Activated T-cell treated with anti-CD3 and anti-CD28 coated beads, Interleukin-2, amount 50 U/mL, for 1 hour (primary cell): ENCODE measurements around the gene AKR1C2.
"Not testable (repeated sequence)": the region's sequence is repeated elsewhere in the genome, so short reads cannot be mapped to it uniquely, and the experiment has no call there.

ENCODE experiments used
- DNase-seq: peaks from one replicate; pipeline ENCODE4 v3.0.0-alpha.2; 2020

AKR1C2 gene

DNA sequence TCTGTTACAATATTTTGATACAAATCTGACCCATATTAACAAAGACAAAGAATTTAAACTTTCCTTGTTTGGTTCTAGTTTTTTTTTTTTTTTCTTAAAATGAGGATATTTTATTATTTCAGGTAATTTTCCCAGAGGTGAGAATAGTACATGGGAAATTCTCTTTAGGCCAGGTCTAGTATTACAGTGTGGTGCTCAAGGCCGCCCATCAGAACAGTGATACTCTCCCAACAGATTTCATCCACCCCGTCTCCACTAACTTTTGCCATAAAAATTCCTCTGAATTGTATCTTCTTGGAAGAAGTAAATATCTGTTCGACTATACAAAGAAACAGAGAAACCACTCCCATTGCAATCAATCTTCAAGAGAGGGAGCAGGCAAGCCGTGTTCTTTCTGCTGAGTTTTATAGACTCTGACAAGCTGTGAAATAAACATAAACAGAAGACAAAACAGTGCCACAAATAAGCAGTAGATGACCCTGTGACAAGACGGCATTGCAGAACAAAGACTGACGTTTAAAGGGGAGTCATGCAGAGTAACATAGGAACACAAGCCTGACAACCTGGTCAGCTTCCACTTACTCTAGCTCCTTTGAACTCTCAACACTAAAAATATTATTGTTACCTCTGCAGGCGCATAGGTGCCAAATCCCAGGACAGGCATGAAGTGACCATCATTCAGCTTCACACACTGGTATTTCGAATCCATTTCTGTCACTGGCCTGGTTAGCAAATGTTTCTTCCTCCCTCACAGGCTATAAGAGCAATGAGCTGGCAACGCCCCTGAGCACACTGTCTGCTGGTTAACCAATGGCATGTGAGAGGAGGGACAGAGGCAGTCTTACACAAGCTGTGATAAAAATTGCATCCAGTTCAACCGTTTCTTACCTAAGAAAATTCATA is at the start of gene AKR1C2:
Gene AKR1C2 (minus strand): TSS at position 731 of the 903 bp plus-strand sequence. CDS start 22 bp downstream, at position 709.
- not testable (repeated sequence) for DNase-seq

DNA sequence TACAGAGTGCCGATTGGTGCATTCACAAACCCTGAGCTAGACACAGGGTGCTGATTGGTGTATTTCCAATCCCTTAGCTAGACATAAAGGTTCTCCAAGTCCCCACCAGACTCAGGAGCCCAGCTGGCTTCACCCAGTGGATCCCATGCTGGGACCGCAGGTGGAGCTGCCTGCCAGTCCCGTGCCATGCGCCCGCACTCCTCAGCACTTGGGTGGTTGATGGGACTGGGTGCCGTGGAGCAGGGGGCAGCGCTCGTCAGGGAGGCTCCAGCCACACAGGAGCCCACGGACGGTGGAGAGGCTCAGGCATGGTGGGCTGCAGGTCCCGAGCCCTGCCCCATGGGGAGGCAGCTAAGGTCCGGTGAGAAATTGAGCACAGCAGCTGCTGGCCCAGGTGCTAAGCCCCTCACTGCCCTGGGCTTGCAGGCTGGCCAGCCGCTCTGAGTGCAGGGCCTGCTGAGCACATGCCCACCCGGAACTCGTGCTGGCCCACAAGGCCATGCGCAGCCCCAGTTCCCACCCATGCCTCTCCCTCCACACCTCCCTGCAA is 49.4 kb upstream of the AKR1C2 start:
- not testable (repeated sequence) for DNase-seq

DNA sequence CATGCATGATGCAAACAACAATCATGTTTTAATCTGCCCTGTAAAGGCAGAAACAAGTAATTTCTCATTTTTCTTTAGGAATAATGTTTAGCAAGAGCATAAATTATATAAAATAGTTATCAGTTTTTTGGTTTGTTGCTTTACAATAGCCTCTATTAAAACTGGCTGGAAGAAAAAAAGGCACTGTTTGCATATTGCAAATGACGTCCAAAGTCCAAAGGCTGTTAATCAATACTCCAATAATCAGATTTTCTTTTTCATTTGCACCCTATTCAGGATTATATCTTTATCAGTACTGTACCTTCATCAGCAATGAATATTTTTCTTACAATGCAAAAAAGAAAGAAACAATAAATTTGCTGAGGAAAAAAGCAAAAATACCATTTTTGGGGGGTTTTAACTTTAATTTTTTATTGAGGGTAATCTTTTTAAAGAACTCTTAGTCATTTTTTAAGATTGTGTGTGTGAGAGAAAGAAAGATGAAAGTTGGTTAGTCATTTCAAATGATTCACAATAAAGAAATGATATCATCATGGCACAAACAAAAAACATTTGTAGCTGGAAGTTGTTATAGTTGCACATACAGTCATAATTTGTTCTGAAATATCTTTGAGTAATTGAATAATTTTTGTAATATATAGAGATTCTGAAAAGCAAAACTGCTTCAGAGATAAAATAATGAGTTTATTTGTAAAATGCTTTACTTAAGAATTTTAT is 44.4 kb upstream of the AKR1C2 start:
- DNase-seq, result no peak

DNA sequence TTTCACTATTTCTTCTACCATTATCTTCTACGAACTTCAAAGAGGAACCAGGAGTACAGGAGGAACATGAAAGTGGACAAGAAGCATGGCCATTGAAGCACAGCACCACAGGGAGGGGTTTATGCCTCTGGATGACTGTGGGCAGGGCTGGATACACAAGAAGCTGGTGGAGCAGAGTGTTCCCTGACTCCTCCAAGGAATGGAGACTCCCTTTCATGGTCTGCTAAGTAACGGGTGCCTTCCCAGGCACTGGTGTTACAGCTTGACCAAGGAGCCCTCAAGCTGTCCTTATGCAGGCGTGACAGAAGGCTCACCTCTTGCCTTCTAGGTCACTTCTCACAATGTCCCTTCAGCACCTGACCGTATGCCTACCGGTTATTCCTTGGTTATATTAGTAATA is 43.4 kb upstream of the AKR1C2 start:
- DNase-seq, result not testable (repeated sequence)

DNA sequence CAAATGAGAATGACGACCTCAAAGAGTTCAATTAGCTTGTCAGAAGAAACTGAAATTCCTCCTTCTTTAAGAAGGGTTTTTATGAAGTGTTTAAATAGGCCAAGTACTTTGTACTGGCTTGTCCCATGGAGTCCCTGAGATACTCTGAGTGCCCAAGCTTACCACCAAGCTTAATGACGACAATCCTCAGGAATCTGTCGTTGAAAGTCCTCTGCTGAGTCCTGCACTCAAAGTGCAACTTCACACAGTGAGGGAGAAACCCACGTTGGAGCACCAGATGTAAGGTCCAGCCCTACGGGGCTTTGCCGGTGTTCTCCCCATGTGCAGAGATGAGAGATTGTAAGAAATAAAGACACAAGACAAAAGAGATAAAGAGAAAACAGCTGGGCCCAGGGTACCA is 42.8 kb upstream of the AKR1C2 start:
- DNase-seq, result no peak

DNA sequence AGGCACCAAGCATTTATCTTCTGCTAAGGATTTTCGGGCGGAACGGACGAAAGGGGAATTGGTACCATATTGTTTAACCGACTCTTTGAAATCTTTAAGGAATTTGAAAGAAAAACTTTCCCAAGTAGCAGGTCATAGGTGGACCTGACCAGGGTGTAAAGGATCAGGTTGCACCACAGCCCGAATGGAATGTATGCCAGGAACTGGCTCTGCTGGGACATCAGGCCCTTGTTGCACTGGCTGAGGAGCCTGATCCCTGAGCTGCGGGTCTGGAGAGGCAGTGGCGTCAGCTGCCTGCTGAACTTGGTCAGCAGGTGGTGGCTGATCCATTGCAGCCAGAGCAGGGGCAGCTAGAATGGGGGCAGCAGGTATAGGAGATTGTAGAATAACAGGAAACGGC is 41.4 kb upstream of the AKR1C2 start:
- DNase-seq, result no peak

DNA sequence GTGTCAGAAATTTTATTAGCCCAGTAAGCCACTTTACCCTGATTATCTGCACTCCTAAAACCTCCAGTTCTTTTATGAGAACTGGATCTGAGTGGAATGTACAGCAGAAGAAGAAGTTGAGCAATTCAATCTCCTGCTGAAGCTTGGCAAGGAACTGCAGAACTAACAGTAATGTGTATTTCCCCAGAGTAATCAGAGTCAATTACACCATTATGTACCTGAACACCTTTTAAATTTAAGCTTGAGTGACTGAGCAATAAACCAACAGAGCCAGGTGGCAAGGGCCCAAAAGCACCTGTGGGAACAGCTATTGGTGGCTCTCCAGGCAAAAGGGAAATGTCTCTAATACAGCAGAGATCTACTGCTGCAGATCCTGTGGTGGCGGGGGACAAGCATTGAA is 40.1 kb upstream of the AKR1C2 start:
- DNase-seq, result no peak

DNA sequence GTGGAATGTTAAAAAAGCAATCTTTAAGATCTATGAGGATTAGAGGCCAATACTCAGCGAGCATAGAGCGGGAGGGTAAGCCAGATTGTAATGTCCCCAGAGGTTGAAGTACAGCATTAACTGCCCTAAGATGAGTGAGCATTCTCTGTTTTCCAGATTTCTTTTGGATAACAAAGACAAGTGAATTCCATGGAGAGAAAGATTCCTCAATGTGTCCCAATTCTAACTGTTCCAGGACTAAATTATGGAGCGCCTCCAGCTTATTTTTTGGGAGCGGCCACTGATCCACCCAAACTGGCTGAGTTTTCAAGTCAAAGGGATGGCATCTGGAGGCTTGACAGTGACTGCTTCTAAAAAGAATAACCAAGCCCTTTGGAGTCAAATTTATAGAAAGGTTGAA is 39.3 kb upstream of the AKR1C2 start:
- DNase-seq, result no peak

DNA sequence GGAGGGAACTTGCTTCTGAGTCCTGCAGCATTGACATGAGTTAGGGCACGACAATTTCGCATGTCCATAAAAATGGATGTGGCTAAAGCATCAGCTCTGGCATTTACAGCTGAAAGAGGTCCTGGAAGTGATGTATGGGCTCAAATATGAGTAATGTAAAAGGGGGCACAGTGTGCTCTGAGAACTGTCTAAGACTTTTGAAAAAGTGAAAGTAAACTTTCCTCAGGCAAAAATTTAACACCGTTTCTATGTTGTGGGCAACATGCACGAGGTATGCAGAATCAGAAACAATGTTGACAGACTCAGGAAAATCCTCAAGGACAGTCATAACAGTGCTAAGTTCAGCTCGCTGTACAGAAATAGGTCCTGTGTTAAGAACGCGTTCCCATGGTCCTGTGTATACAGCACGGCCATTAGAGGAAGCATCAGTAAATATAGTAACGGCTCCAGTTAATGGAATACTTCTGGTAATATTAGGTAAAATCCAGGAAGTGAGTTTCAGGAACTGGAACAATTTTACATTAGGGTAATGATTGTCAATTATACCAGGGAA is 37.9 kb upstream of the AKR1C2 start:
- no peak for DNase-seq

DNA sequence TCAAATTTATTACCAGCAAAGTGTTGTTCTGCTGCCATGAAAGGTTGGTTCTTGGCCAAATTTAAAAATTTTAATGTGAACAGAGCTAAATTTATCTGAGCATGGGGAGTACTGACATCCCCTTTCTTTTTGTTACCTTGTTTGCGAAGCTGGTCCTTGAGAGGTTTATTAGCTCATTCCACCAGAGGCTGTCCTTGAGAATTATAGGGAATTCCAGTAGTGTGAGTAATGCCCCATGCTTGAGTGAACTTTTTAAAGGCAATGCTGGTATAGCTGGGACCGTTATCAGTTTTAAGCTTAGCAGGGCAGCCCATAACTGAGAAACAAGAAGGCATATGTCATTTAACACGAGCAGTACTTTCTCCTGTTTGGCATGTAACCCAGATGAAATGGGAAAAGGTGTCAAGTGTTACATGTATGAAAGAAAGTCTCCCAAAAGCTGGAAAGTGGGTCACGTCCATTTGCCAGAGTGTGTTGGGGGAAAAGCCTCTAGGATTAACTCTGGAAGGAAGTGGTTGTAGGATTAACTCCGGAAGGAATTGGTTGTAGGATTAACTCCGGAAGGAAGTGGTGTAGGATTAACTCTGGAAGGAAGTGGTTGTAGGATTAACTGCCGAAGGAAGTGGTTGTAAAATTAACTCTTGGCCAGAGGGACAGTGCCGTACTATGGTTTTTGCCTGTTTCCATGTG is 37.3 kb upstream of the AKR1C2 start:
- no peak for DNase-seq

DNA sequence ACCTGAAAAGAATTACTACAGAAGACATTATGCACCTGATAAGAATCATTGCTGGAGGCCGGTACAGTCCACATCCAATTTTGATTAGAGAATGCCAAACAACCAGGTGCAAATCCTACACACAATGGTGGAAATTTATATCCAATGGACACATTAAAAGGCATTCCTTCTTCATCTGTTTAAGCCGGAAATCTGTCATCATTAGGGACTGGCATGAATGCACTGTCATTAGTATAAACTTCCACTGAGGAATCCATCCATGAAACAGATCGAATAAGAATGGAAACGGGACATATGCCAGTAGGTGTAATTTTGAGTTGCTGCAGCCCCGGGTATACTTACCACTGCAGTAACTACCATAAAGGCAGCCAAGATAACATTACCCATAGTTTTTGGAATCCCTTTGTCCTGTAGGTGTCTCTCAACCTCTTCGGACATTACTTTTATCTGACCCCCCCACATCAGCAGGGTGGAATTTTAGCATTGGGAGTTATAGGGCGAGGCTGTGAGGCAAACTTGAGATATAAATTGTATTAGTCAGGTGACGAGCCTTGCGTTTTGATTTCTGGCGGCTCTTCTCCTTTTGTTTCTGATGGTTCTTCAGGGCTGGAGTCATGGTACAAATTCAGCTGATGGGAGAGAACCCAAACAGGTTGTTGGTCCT is 36.5 kb upstream of the AKR1C2 start:
- DNase-seq, result no peak

DNA sequence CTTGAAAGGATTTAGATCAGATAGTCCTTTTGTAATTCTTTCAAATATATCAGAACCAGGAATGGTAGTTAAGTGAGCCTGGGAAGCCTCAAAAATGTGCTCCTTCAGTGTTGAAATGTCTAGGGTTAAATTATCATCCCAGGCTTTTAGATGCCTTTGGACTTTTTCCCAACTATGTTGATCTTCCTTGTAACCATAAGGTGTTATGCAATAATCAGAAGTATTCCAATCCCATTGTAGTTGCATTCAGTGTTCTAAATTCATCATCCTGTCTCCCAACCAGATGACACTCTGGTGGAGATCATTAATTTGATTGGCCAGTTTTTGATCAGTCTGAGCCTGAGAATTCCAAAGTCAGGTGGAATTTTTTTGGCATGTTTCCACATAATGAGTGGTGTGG is 35.1 kb upstream of the AKR1C2 start:
- DNase-seq, result no peak

DNA sequence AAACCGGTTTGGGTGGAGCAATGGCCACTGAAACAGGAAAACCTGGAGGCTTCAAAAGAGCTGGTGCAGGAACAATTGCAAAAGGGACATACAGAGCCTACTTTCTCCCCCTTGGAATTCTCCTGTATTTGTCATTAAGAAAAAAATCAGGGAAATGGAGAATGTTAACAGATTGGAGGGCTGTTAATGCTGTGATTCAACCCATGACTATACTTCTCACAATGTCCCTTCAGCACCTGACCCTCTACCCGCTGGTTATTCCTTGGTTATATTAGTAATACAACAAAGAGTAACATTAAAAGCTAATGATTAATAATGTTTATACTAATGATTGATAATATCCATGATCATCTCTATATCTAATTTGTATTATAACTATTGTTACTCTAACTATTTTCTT is 34.4 kb upstream of the AKR1C2 start:
- DNase-seq, result no peak

DNA sequence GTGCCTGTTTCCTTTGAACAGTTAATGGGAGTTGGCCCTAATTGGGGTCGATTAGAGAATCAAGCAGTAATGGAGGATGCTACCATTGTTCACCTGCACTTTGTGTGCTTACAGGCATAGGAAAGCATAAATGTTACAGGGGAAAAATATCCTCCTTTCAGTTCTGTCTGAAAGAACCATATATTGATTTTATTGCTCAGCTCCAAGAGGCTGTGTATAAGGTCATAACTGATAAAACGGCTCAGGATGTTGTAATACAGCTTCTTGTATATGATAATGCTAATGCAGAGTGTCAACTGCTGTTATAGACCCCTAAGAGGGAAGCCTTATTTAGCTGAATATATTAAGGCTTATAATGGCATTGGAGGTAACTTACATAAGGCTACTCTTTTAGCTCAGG is 32.9 kb upstream of the AKR1C2 start:
- no peak for DNase-seq

DNA sequence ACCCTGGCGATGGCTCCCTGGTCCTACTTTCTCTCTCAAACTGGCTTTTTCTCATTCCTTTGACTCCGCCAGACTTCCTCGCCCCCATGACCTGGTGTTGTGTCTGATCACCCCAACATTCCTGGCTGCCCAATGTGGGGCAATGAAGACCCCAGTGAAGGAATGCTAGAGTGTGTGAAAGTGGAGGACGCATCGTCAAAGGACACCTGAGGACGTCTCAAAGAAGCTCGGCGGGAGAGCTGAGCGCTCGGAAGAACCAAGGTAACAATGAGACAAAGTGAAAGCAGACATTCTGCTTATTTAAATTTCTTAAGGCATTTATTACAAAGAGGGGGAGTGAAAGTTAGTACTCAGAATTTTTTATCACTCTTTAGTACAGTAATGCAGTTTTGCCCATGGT is 31.7 kb upstream of the AKR1C2 start:
- DNase-seq, result no peak

DNA sequence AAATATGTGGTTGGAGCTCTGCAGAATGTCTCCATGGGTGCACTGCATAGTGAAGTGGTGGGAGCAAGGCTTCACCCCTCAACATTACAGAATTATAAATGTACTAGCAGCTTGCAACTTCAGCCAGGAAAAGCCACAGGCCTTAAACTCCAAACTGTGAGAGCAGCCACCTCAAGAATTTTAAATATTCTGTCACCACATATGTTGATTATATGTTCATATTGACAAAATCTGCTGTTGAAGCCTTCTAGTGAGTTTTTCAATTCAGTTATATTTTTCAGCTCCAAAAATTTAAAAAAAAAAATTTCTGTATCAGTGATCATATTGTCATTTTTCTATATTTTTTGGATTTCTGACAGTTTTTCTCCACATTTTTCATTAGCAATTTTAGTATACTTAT is 30.9 kb upstream of the AKR1C2 start:
- no peak for DNase-seq

DNA sequence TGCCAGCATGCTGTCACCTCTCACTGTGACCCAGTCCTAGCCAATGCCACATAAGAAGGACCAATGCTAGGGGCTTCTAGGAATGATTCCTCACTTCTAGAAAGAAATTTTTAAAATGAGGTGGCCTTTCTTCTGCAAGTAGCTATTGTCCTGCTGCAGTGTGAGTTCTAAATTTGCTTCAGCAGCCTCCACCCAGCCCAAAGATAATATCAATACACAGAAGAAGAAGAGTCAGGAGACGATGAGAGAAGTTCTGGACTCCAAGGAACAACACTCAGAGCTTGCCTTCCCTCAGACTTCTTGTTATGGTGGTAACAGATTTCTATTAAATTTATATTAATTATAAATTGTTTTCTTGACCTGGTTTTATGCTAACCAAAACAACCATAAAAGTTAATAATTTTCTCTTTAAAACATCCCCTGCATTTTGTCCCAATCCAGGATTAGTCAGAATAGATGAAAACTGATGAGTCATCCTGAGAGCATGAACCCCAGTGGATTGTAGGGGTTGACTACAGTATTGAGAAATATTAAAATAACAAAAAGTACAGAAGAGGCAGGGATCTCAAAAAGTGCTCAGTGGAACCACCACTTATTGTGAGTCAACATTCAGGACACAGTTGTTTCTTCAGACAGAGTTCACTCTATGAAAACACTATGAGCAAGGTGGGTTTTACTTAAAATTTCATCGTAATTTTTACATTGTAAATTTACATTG is 29.6 kb upstream of the AKR1C2 start:
- no peak for DNase-seq

DNA sequence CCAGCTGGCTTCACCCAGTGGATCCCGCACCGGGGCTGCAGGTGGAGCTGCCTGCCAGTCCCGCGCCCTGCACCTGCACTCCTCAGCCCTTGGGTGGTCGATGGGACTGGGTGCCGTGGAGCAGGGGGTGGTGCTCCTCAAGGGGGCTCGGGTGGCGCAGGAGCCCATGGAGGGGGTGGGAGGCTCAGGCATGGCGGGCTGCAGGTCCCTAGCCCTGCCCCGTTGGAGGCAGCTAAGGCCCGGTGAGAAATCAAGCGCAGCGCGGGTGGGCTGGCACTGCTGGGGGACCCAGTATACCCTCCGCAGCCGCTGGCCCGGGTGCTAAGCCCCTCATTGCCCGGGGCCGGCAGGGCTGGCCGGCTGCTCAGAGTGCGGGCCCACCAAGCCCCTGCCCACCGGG is 28.8 kb upstream of the AKR1C2 start:
- not testable (repeated sequence) for DNase-seq

DNA sequence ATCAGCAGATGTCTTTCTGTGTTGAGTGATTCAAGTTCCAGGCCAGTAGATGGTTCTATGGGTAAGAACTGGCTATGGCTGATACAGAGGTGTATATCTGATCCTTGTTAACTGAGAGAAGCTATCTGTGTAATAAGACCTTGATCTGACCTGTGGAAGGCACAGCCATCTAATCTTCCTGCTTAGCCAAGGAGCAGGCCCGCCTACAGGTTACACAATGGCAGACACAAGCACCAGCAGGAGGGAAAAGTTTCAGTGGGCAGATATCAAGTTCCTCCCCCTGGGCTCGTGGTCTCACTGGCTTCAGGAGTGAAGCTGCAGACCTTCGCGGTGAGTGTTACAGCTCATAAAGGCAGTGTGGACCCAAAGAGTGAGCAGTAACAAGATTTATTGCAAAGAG is 27.9 kb upstream of the AKR1C2 start:
- not testable (repeated sequence) for DNase-seq

DNA sequence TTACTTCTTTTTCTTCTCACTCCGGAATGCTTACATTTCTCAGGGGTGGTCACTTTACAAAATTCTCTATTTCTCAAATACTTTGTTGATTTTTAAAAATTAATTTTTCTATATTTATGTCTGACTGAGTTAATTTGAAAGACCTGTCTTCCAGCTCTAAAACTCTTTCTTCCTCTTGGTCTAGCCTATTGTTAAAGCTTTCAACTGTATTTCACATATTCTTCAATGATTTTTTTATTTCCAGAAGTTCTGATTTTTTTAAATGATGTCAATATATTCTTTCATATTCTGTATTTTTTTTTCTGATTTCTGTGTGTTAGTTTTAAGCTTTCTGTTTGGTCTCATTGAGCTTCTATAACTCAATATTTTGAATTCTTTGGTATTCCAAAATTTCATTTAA is 27.3 kb upstream of the AKR1C2 start:
- DNase-seq, result no peak

DNA sequence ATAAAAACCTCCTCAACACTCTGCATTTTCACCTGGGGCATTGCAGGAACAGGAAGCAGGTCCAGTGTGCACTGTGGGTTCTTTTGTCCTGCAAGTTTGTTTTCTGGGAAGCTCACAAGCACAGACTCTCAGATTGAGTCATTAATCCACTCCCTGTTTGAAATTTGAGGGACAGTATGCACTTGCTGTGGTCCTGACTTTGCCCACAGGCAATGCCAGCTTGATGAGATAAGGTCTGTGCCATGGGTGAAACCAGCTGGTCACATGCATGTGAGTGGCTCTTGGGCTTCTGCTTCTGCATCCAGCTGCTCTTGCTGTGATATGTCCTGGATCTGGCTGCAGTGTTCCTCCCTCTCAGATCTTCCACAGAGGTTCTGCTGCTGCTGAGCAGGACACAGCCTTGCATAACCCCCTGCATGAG is 21.8 kb upstream of the AKR1C2 start:
- not testable (repeated sequence) for DNase-seq
